HG03095 (cell line): ENCODE results near the gene PTGDS.

Source experiments
- ATAC-seq: cut with Tn5 transposase; IDR thresholded peaks from one replicate; pipeline ENCODE4 v1.9.1; 2021; ENCODE audit warnings: moderate library complexity; ENCODE audit not compliant: unreplicated experiment

The PTGDS gene

GRCh38 chr9:136977223-136977622 is at the start of gene PTGDS:
TSS of gene PTGDS (plus strand) at chr9:136977504. CDS start at chr9:136977579, 75 bp downstream.
- ATAC-seq, result no peak

- no peak for ATAC-seq
These were observed 48.7 kb upstream of the PTGDS start for GRCh38 chr9:136928591-136928990.

- no peak for ATAC-seq
These were observed 47.3 kb upstream of the PTGDS start for GRCh38 chr9:136930014-136930413.

GRCh38 chr9:136931611-136932130 is 45.6 kb upstream of the PTGDS start:
- ATAC-seq, result no peak

- no peak for ATAC-seq
These were observed 43.0 kb upstream of the PTGDS start for GRCh38 chr9:136934277-136934676.

GRCh38 chr9:136935651-136936050 is 41.7 kb upstream of the PTGDS start:
- no peak for ATAC-seq

- no peak for ATAC-seq
These were observed 40.6 kb upstream of the PTGDS start for GRCh38 chr9:136936645-136937170.

GRCh38 chr9:136937186-136938001 is 39.9 kb upstream of the PTGDS start:
- ATAC-seq, result no peak

- no peak for ATAC-seq
These were observed 37.8 kb upstream of the PTGDS start for GRCh38 chr9:136939431-136939995.

GRCh38 chr9:136939996-136940525 is 37.2 kb upstream of the PTGDS start:
- ATAC-seq, result no peak

GRCh38 chr9:136940526-136941230 is 36.6 kb upstream of the PTGDS start:
- no peak for ATAC-seq

GRCh38 chr9:136941231-136942111 is 35.8 kb upstream of the PTGDS start:
- ATAC-seq, result no peak

- no peak for ATAC-seq
These were observed 35.0 kb upstream of the PTGDS start for GRCh38 chr9:136942112-136942880.

GRCh38 chr9:136942881-136943230 is 34.4 kb upstream of the PTGDS start:
- no peak for ATAC-seq

GRCh38 chr9:136943291-136944211 is 33.8 kb upstream of the PTGDS start:
- peak; percentile 2 for ATAC-seq

GRCh38 chr9:136944212-136944518 is 33.1 kb upstream of the PTGDS start:
- ATAC-seq, result peak; percentile 24

GRCh38 chr9:136944519-136945332 is 32.6 kb upstream of the PTGDS start, which contains the start of the genes C8G and FBXW5:
TSS of gene C8G (plus strand) at chr9:136945243. CDS start at chr9:136945321, 78 bp downstream.
TSS of gene FBXW5 (minus strand) at chr9:136944738. CDS start at chr9:136944083, 655 bp downstream.
- ATAC-seq, result peak; percentile 60
